Osteocyte (in vitro differentiated cells): Measurements from ENCODE around the gene ZBTB16. TPM values are rescaled to one million over a fixed set of nuclear protein-coding genes. Genes with fewer than 3 reads are reported as not detected.
A peak's percentile ranks its signal among the peaks of the same experiment; 100 is the strongest.

Source experiments
- DNase-seq: peaks from one replicate; pipeline ENCODE4 v3.0.0; 2021; ENCODE audit warnings: mixed read lengths; ENCODE audit not compliant: unreplicated experiment; ENCODE audit errors: extremely low spot score
- H3K27ac Mint-ChIP-seq: one replicate; pipeline ENCODE4 v1.8.0; 2021; ENCODE audit warnings: mild to moderate bottlenecking, mixed read lengths; ENCODE audit not compliant: unreplicated experiment
- H3K27me3 Mint-ChIP-seq: one replicate; pipeline ENCODE4 v1.8.0; 2021; ENCODE audit warnings: mixed read lengths; ENCODE audit not compliant: unreplicated experiment
- H3K36me3 Mint-ChIP-seq: one replicate; pipeline ENCODE4 v1.8.0; 2021; ENCODE audit warnings: mixed read lengths; ENCODE audit not compliant: unreplicated experiment
- H3K4me1 Mint-ChIP-seq: one replicate; pipeline ENCODE4 v1.8.0; 2021; ENCODE audit warnings: mixed read lengths; ENCODE audit not compliant: unreplicated experiment
- H3K4me3 Mint-ChIP-seq: one replicate; pipeline ENCODE4 v1.8.0; 2021; ENCODE audit warnings: mild to moderate bottlenecking, moderate library complexity, mixed read lengths; ENCODE audit not compliant: unreplicated experiment
- H3K9me3 Mint-ChIP-seq: one replicate; pipeline ENCODE4 v1.8.0; 2021; ENCODE audit warnings: mixed read lengths; ENCODE audit not compliant: unreplicated experiment
- CTCF ChIP-seq: fragments of 200-600 bp; sonication (generic); IDR thresholded peaks from 2 replicates; pipeline ENCODE4 v1.5.0; 2021; ENCODE audit warnings: antibody characterized with exemption, mild to moderate bottlenecking, moderate library complexity
- total RNA-seq: library from RNA; stranded (reverse); gene quantifications from 2 replicates; pipeline ENCODE4 v1.2.1, GENCODE V29; 2021

Gene ZBTB16
- total RNA-seq, 1 donor from 2014 or later = 20.3 TPM

GRCh38 chr11:114285599-114285998 is 226.1 kb downstream of the ZBTB16 start:
- peaks cover 1% of the 10 kb centered on the region for H3K36me3 Mint-ChIP-seq
- peaks cover 12% of the 10 kb centered on the region for H3K4me1 Mint-ChIP-seq
- peaks cover 3% of the 10 kb centered on the region for H3K27me3 Mint-ChIP-seq
- H3K4me3 Mint-ChIP-seq = no peak overlapping the region
- TF ChIP-seq CTCF = no peak
- DNase-seq = peak; percentile 36
- peaks cover 4% of the 10 kb centered on the region for H3K9me3 Mint-ChIP-seq
- H3K27ac Mint-ChIP-seq = no peak overlapping the region

- Mint-ChIP-seq H3K4me3 (no peak overlapping the region), H3K9me3 (peaks cover 9% of the 10 kb centered on the region), H3K27me3 (peaks cover 3% of the 10 kb centered on the region), H3K27ac (no peak overlapping the region), H3K4me1 (peaks cover 7% of the 10 kb centered on the region), H3K36me3 (peaks cover 1% of the 10 kb centered on the region)
- TF ChIP-seq CTCF = no peak
- DNase-seq = no peak
Observed at GRCh38 chr11:114286229-114286628, 226.7 kb downstream of the ZBTB16 start.

GRCh38 chr11:114287154-114287553 is 227.6 kb downstream of the ZBTB16 start:
- Mint-ChIP-seq H3K36me3 (peaks cover 1% of the 10 kb centered on the region), H3K9me3 (peaks cover 11% of the 10 kb centered on the region), H3K27ac (no peak overlapping the region), H3K4me3 (no peak overlapping the region), H3K4me1 (peaks cover 10% of the 10 kb centered on the region), H3K27me3 (peaks cover 3% of the 10 kb centered on the region)
- no peak for TF ChIP-seq CTCF
- no peak for DNase-seq

GRCh38 chr11:114288136-114288535 is 228.6 kb downstream of the ZBTB16 start:
- H3K4me3 Mint-ChIP-seq = no peak overlapping the region

GRCh38 chr11:114289779-114290178 is 230.3 kb downstream of the ZBTB16 start:
- no peak for TF ChIP-seq CTCF
- Mint-ChIP-seq H3K4me3 (no peak overlapping the region), H3K4me1 (peaks cover 28% of the 10 kb centered on the region), H3K27me3 (peaks cover 3% of the 10 kb centered on the region), H3K36me3 (peaks cover 1% of the 10 kb centered on the region), H3K27ac (no peak overlapping the region), H3K9me3 (peaks cover 11% of the 10 kb centered on the region)
- no peak for DNase-seq

More at GRCh38 chr11:114288136-114288535, 228.6 kb downstream of the ZBTB16 start:
- DNase-seq = no peak
- no peak for TF ChIP-seq CTCF
- Mint-ChIP-seq H3K27ac (no peak overlapping the region), H3K9me3 (peaks cover 11% of the 10 kb centered on the region), H3K27me3 (peaks cover 3% of the 10 kb centered on the region), H3K36me3 (peaks cover 1% of the 10 kb centered on the region), H3K4me1 (peaks cover 19% of the 10 kb centered on the region)
